Right kidney (tissue), 1 donor: ENCODE data around the gene IFNA7.
"Not testable (repeated sequence)": the region's sequence is repeated elsewhere in the genome, so short reads cannot be mapped to it uniquely, and the experiment has no call there.

Experiments used
- DNase-seq: peaks from one replicate; pipeline ENCODE4 v3.0.0-alpha.2; 2016

IFNA7 gene

GRCh38 chr9:21182810-21183736, 18.9 kb downstream of the IFNA7 start:
- not testable (repeated sequence) for DNase-seq

GRCh38 chr9:21174671-21175070, 27.3 kb downstream of the IFNA7 start:
- DNase-seq: no peak

- no peak for DNase-seq
These were observed 29.8 kb downstream of the IFNA7 start for GRCh38 chr9:21172156-21172555.

- no peak for DNase-seq
These were observed 30.7 kb downstream of the IFNA7 start for GRCh38 chr9:21171351-21171750.

- DNase-seq: not testable (repeated sequence)
These were observed 35.4 kb downstream of the IFNA7 start, which contains the start of gene IFNA21 for GRCh38 chr9:21166560-21166959. Gene IFNA21 (minus strand): TSS chr9:21166660. CDS start chr9:21166612, 48 bp downstream.

GRCh38 chr9:21165516-21165915, 36.5 kb downstream of the IFNA7 start:
- DNase-seq: no peak

GRCh38 chr9:21160178-21160577, 41.8 kb downstream of the IFNA7 start:
- no peak for DNase-seq

GRCh38 chr9:21155501-21155900, 46.5 kb downstream of the IFNA7 start:
- DNase-seq: no peak

- no peak for DNase-seq
These were observed 47.9 kb downstream of the IFNA7 start for GRCh38 chr9:21154018-21154608.

- no peak for DNase-seq
These were observed 48.5 kb downstream of the IFNA7 start for GRCh38 chr9:21153336-21154017.
